HG02588 (cell line): ENCODE data around the gene SEPTIN2.
A peak's percentile ranks its signal among the peaks of the same experiment; 100 is the strongest.
"Not testable (repeated sequence)": the region's sequence is repeated elsewhere in the genome, so short reads cannot be mapped to it uniquely, and the experiment has no call there.

Experiments
- ATAC-seq: cut with Tn5 transposase; IDR thresholded peaks from one replicate; pipeline ENCODE4 v1.9.1; 2021; ENCODE audit warnings: mild to moderate bottlenecking, moderate library complexity; ENCODE audit not compliant: unreplicated experiment

The SEPTIN2 gene

DNA sequence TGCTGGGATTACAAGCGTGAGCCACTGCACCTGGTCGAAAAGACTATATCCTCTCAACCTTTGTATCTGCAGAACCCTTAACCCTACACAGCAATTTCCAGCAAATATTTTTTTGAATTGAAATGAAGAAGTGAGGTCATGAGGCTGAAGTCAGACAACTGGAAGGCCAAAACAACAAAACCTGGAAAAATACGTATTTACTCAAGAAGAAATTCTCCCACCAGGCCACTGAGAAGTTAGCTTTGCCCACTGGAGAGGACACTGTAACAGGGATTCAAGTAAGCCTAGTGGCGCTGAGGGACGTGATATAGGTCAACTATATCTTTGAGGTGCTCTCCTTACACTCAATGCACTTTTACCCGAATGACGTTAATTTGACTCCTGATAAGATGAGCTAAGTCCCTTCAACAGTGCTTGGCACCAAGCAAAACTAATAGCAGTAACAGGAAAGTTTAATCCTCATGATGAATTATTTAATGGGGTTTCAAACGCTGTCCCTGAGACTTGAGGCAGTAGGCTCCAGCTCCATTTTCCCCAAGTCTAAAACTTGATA lies 2.1 kb upstream of the SEPTIN2 start:
- ATAC-seq: no peak

DNA sequence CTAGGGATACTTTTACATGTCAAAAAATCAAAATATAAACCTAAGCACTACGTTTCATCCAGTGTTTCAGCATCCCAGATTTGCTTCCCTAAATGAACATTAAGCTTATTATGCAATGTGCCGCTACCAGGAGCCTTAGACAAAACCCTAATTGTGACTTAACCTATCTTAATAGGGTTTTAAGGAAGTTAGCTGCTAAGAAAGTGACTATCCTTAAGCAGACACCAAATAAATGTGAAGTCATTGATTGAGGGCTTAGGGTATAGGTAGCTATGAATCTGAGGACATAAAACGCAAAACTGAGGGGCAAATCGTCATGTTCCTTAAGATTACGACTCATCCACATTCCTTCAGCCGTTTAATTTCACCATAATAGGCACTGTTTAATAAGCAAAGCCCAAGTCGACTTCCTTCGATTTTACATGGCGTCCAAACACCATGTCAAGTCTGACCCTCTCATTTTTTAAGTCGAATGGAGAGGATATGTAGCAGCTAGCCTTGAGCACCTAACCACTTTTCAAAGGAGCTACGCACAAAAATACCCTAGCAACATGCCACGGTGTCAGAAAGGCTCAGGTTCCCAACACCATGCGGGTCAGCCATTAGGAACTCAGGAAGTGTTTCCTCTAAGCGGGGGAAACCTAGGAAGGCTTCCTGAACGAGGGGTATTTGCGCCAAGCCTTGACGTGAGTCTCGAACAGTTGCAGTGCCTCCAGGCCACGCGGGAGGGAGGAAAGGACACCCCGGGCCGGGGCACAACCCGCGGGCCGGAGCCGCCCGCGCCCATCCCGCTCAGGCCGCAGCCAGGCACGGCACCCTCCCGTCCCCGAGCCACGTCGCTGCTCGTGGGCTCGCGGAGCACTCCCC lies 1.3 kb upstream of the SEPTIN2 start:
- ATAC-seq: no peak

DNA sequence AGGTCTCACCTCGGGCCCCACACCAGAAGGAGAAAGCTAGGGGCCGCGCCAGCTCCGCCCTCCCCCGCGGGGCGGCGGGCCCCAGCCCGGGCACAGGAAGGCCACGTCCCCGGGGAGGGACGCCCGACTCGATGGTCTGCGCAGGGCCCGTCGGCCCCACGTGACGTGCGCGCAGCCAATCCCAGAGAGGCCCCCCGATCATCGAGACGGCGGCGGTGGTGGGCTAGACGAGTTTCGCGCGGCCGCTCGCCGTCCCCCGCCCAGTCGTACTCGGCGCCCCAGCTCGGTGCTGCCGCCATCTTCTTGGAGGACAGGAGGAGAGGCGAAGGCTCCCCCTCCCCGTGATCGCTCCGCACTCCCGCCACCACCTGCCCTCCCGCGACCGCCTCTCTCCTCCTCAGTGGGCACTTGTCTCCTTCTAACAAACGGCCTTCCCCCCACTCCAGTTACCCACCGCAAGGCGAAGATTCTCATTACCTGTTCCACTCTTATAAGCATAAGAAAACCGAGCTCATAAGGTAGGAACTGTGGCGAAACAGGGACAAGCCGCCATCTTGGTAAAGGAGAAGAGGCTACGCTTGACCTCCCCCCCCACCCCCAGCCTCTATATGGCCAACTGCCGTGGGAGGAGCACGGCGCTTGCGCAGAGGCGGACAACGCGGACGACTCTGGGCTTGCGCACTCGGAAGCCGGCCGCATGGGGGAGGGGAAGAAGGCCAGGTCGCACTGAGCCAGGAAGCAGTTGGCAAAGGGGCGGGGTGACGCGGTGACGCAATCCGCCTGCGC lies 439 bp upstream of the SEPTIN2 start, which contains the start of gene HDLBP:
TSS of gene HDLBP (minus strand) at position 580 of the 786 bp plus-strand sequence. CDS start 48,803 bp downstream, outside the sequence.
- peak; percentile 66 for ATAC-seq

DNA sequence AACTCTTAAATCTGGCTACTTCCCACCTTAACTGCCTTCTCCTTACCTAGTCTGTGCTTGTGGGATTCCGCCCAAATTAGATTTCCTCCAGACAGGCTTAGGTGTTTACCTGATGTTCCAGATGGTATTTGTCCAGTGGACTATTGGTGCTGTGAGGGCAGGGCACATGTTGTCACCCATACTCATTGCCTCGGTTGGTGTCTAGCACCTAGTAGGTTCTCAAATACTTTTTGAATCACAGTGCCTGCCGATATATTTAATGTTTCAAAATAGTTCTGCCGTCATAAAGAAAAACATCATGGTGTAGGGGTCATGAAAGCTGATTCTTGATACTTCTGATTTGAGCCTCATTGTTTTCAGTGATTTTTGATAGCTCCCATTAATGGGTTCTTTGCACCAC lies 1.1 kb downstream of the SEPTIN2 start:
- no peak for ATAC-seq

DNA sequence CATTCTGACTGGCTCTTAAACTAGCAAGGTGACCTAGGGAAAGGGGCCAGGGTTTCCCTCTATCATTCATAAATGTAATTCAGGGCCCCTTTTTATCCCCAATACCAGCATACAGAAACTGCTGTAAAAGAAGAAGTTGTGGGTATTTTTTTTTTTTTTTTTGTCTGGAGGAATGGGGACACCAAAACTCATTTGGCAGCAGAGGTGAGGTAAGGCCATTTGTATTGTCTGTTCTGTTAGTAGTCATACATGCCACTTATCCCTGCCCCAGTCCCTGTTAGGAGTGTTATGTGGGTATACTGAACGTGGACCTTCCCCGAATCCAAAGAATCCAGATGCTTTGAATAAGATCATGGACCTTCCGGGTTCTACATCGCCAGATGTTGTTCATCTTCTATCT lies 1.7 kb downstream of the SEPTIN2 start:
- ATAC-seq: no peak

DNA sequence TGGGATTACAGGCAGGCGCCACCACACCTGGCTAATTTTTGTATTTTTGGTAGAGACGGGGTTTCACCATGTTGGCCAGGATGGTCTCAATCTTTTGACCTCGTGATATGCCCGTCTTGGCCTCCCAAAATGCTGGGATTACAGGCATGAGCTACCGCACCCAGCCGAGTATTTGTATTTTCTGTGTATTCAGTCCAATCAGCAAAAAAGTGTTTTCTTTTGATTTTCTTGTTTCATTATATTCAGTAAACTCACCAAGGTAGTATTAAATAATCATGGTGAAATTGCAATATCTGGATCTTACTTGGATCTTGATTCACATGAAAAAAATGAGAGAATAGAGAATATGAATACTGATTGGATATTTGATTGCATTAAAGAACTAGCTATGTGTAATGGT lies 3.1 kb downstream of the SEPTIN2 start:
- ATAC-seq: not testable (repeated sequence)

DNA sequence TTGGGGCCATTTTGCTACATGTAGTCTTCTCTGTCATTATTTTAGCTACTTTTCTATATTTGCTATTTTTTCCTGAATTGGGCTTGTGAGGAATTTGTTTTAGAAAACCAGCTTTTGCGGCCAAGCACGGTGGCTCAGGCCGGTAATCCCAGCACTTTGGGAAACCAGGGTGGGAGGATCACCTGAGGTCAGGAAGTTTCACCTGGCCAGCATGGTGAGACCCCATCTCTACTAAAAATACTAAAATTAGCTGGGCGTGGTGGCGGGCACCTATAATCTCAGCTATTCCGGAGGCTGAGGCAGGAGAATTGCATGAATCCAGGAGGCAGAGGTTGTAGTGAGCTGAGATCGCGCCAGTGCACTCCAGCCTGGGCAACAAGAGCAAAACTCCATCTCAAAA lies 4.7 kb downstream of the SEPTIN2 start:
- no peak for ATAC-seq

DNA sequence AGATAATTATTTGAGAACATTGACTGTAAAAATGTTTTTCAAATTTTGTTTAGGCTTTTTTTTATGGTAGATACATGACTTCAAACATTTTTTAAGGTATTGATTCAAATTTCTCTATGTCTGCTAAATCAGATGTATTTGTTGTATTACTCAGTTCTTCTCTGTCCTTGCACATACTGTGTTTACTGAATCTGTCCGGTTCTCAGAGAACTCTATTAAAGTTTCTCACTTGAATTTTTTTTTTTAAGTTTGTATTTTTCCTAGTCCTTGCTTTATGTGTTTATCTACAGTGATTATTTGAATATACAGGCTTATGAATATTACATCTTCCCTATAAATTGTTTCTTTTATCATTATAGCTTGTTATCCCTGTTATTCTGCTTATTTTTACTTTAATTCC lies 5.3 kb downstream of the SEPTIN2 start:
- ATAC-seq: no peak

DNA sequence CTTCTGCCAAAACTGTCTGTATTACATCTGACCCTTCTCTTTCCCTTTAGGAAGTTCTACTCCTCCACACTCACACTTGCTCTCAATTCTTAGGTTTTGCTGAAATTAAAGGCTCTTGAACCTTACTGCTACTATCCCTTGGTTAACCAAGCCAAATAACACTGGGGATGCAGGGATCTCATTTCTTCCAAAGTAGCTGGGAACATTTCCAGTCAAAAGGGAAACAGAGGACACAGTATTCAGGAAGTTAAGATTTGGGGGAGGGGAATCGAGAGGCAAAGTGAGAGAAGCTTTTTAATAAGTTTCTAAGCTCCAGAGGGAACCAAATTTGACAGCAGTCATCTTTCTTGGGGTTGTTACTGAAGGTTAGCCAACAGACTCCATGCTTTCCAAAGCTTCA lies 6.2 kb downstream of the SEPTIN2 start:
- no peak for ATAC-seq

DNA sequence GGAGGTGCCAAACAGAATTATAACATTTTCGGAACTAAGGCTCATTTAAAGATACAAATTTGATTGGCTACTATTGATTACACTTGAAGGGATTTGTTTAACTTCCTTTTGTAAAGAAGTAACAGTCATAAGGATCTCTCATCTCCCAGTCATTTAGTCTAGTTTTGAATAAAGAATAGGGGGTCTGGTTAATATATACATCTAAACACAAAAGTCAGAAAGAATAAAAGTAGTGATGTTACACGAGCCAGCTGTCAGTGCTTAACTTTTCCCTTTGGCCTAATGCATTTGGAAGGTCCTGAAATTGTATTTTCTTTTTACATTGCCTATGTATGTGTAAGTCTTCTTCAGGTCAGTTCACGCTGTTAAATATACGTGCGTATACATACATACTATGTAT lies 8.1 kb downstream of the SEPTIN2 start:
- no peak for ATAC-seq

DNA sequence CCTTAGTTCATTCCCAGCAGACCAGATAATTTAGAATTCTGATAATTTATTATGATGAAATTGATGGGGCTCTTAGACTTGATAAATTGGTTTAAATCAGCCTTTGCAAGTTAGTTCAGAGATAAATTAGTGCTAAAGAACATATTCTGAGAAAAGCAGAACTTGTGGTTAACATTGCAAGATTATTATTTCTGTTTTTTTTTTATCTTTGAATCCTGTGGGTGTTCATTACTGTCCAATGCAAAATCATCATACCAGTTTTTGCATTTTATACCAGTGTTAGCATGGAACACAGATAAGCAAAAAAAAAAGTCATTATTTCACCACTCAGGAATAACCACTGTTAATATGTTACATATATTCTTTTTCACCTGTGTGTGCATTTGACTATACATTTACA lies 9.1 kb downstream of the SEPTIN2 start:
- ATAC-seq: no peak

DNA sequence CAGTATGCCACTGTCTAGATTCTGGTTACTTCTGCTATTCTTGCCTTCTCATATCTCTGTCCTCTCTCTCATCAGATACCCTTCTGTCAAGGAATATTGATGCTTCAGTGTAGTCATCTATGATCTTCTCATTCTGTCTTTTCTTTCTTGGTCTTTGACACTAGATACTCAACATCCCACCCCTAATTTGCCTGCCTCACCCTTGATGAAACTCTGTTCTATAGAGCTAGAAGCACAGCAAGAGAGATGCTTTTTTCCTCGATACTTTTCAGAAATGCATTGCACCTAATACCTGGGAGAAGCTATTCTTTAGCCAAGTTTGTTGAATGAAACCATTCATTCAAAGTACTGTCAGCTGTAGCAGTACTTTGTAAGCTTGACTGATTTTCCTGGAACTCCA lies 9.5 kb downstream of the SEPTIN2 start:
- no peak for ATAC-seq

DNA sequence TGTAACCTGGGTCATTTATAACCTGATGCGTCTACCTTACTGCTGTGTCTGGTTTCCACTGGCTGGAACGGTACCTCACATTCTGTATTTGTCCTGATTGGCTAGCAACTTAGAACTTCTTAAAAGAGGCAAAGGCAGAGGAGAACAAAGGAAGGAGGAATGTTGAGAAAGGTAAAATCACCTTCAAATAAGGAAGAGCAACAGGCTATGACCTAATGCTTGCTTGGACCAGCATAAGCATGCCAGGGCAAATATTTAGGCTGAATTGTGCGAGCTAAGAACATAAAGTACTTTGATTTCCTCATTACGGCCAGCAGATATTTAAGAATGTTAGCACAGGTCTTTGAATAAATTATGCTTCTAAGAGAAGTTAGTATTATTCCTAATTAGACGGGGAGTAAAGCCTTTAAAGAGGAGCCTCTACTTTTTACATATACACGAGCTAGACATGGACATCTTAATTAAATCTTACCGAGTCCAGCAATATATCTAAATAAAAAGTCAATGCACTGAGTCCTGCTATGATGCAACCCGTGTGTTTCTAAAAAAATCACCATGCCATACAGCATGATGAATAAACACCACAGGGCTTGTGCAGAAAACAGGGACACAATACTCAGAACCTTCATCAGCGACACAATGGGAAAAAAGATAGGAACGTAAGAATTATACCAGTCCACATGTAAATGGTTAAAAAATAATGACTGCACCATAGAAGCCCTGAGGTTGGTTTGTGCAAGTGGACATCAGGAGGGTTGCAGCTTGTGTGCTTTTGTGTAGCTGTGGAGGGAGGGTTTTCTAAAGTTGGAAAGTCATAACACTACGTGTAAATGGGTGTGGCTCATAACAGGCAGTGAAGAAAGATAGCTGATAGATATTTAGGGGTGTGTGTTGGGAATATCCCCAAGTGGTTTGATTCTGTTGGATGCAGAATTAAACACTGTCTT lies 14.2 kb downstream of the SEPTIN2 start:
- no peak for ATAC-seq

DNA sequence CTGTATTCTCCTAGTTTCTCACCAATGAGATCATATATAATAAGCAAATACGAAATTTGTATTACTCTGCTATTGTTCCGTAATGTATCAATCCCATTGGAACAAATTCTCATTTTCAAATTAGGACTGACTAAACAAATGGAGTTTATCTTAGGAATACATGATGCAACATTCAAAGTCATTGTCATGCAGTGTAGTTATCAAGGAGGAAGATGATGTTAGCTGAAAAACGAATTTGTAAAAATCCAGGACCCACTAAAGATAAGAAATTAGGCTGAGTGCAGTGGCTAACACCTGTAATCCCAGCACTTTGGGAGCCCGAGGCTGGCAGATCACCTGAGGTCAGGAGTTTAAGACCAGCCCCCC lies 14.9 kb downstream of the SEPTIN2 start:
- no peak for ATAC-seq

DNA sequence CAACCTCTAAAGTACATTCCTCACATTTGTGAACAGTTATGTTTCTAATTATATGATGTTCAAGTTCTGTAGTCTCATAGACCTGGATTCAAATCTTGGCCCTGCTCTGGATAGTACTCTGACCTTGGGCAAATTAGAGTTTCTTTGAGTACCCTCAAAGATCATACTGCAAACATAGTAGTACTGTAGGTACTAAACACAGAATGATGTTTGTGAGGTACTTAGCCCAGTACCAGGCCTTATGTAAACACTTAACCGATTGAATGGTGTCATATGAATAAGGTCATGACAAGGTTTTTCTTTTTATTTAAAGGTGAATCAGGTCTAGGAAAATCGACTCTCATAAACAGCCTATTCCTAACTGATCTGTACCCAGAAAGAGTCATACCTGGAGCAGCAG lies 19.1 kb downstream of the SEPTIN2 start:
- no peak for ATAC-seq

DNA sequence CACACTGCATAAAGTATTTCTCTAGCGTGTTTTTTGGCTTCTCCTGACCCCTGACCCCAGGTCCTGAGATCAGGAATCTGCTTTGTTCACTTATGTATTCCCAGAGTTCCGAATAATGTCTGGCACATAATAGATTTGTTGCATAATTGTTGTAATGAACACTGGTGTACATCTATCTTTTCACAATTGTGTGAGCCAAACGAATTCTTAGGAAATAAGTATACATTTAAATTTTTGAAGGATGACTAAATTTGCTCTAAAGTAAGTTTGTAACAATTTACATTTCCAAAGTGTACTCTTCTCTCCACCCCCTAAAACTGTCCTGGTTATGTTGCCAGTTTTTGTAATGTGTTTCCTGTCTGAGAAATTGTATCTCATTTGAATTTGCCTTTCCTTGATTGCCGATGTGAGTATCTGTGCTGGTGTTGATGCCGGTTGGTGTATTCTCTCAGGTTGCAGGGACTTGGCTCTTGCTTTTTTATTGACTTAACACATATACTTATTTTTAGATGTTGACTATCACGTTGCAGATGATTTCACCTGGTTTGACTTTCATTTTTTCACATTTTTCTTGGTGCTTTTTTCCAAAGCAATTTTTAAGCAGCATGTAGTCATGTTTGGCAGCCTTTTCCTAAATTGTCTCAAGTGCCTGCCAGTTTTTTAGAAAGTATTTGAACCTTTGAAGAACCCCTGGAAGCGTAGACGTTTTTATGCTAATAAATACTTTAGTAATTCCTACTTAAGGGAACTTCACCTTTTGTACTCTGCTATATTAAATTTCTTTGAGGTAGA lies 24.3 kb downstream of the SEPTIN2 start:
- ATAC-seq: no peak

DNA sequence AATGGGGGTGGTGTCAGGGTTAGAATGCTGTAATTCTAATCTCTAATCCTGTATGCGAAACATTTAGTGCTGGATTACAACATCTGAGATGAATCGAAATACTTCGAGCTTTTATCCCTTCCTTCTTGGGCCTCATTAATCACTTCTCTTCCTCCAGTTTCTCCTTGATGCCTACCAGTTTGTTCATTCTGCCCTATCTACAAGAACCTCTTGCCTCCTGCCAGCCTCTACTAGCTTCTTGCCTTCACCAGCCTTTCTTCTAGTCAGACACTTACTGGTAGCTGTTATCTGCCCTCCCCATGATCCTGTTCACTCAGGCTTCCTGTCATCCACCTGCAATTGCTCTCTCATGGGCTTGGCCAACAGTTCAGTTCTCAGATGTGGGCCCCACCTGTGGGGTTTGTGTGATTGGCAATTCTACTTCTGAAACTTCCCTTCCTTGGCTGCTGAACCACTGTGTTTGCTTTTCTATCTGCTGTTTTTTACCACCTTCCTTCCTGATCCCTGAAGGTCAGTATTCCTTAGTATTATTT lies 25.0 kb downstream of the SEPTIN2 start:
- no peak for ATAC-seq

DNA sequence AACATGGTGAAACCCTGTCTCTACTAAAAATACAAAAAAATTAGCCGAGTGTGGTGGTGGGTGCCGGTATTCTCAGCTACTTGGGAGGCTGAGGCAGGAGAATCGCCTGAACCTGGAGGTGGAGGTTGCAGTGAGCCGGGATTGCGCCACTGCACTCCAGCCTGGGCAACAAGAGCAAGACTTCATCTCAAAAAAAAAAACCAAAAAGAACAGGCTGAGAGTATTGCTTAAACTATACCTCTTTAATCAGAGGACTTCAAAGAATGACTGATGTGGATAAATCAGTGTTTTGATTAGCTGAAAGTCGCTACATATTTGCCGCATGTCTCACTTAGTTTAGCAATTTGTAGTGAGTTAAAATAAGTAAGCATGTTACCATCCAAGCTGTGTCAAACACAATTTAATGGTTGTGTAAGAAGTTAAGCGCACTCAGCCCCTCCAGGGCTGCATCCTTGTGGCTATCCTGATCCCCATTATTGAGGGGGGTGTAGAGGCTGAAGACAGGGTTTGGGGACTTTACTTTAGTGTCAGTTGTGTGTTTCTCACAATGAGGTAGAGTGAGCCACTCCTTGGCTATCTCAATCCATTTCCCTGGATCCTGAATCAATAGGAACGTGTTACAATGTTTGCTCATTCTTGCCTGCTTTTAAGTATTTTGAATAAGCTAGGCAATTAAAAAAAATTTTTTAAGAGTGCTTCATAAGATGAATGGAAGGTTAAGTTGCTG lies 29.4 kb downstream of the SEPTIN2 start:
- no peak for ATAC-seq

DNA sequence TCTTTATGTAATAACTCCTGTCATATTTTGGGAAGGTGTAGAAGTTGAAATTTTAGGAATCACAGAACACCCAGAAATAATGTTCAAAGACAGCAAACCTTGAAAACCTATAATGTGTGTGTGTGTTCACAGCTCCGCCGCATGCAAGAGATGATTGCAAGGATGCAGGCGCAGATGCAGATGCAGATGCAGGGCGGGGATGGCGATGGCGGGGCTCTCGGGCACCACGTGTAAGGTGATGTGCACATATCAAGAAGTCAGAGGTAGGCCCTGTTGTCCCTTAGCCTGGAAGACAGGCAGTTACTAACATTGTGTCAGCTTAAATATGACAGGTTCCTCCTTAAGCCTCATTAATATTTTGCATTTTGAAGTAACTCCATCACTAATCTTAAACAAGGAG lies 34.2 kb downstream of the SEPTIN2 start:
- ATAC-seq: no peak
